ENCODE data around the gene PUS1.

DNA sequence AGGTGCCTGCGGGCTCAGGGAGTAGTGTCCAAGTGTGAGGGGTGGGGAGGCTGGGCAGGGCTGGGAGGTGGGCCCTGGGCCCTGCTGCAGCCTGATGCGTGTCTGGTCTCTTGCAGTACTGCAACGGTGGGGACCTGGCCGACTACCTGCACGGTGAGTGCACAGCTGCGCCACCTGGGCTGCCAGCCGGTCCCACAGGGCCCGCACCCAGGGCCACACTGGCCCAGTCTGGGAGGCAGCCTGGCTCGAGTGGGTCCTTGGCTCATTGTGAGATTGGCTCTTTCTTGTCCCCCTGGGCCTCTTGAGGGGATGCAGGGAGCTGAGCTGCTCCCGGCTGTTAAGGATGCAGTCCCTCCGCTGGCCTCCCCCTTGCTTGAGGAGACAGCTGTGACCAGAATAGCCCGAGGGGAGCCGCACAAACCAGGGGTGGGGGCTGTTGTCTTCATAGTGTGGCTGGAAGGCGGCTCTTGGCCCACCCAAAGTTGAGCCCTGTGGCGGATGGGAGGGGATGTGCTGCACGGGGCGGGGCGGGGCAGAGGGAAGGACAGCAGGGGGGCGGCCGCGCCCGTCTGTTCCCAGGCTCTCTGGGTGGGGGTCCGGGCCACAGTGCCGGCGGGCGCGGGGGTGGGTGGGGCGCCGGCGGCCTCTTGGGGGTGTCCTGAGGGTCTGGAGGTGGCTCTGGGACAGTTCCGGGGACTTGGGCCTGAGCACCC lies 21.5 kb upstream of the PUS1 start:
- TF ChIP-seq ZNF600 (tag by site-specific recombination; IDR thresholded peaks at IDR 0.05): no peak
- no peak for TF ChIP-seq YY1 (tag by site-specific recombination; IDR thresholded peaks at IDR 0.05)
- TF ChIP-seq, protein P1, sequence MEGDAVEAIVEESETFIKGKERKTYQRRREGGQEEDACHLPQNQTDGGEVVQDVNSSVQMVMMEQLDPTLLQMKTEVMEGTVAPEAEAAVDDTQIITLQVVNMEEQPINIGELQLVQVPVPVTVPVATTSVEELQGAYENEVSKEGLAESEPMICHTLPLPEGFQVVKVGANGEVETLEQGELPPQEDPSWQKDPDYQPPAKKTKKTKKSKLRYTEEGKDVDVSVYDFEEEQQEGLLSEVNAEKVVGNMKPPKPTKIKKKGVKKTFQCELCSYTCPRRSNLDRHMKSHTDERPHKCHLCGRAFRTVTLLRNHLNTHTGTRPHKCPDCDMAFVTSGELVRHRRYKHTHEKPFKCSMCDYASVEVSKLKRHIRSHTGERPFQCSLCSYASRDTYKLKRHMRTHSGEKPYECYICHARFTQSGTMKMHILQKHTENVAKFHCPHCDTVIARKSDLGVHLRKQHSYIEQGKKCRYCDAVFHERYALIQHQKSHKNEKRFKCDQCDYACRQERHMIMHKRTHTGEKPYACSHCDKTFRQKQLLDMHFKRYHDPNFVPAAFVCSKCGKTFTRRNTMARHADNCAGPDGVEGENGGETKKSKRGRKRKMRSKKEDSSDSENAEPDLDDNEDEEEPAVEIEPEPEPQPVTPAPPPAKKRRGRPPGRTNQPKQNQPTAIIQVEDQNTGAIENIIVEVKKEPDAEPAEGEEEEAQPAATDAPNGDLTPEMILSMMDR (tag by site-specific recombination; IDR thresholded peaks at IDR 0.05): no peak
- no peak for TF ChIP-seq ZNF777 (tag by site-specific recombination; IDR thresholded peaks at IDR 0.05; ENCODE audit: borderline replicate concordance)
- TF ChIP-seq TCF7L2 (IDR thresholded peaks at IDR 0.05; ENCODE audit: borderline replicate concordance, low read depth, low read length): no peak
- no peak for TF ChIP-seq ZNF549 (tag by site-specific recombination; IDR thresholded peaks at IDR 0.05)

Data from HEK293 (cell line).